Type B pancreatic cell (in vitro differentiated cells): ENCODE measurements around the gene PPP3CA. TPM values are rescaled to one million over a fixed set of nuclear protein-coding genes. Genes with fewer than 3 reads are reported as not detected.

Experiments
- DNase-seq: peaks from one replicate; pipeline ENCODE4 v3.0.0; 2021; ENCODE audit warnings: mixed read lengths; ENCODE audit not compliant: unreplicated experiment; ENCODE audit errors: extremely low spot score
- H3K27ac Mint-ChIP-seq: 2 replicates; pipeline ENCODE4 v1.8.0; 2021; ENCODE audit warnings: mild to moderate bottlenecking, mixed read lengths
- H3K27me3 Mint-ChIP-seq: 2 replicates; pipeline ENCODE4 v1.8.0; 2021; ENCODE audit warnings: mixed read lengths
- H3K36me3 Mint-ChIP-seq: 2 replicates; pipeline ENCODE4 v1.8.0; 2021; ENCODE audit warnings: mixed read lengths
- H3K4me1 Mint-ChIP-seq: one replicate; pipeline ENCODE4 v1.8.0; 2021; ENCODE audit warnings: mixed read lengths; ENCODE audit not compliant: unreplicated experiment
- H3K4me3 Mint-ChIP-seq: 2 replicates; pipeline ENCODE4 v1.8.0; 2021; ENCODE audit warnings: mild to moderate bottlenecking, mixed read lengths
- H3K9me3 Mint-ChIP-seq: 2 replicates; pipeline ENCODE4 v1.8.0; 2021; ENCODE audit warnings: mixed read lengths
- total RNA-seq: library from RNA; stranded (reverse); gene quantifications from 2 replicates; pipeline ENCODE4 v1.2.1, GENCODE V29; 2021; ENCODE audit warnings: low replicate concordance
- TF ChIP-seq, protein P1 (sequence below): fragments of 200-600 bp; sonication (generic); conservative IDR thresholded peaks from 2 replicates; pipeline ENCODE4 v1.5.0; 2021; ENCODE audit warnings: antibody characterized with exemption, mild to moderate bottlenecking

The PPP3CA gene
- total RNA-seq, 1 donor from 2014 or later = 35.4 TPM

DNA sequence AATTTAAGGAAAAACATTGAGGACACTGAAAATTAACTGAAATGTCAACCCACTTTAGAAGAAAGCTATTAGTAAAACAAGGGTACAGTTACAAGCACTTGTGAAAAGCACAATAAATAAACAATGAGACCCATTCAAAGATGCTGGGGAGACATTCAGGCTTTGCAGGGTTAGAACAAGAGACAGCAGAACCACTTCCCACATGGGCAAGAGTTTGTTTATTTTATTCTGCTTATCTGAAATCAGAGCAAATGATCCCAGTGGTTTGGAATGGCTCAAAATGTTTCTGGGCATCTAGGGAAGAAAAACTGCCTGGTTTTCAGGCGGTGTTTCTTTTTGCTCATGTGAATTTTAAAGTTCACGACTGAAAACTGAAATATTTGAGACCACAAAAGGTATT is 42.4 kb downstream of the PPP3CA start:
- Mint-ChIP-seq H3K4me3 (no peak overlapping the region), H3K9me3 (no peaks in the 10 kb centered on the region), H3K36me3 (no peaks in the 10 kb centered on the region), H3K4me1 (peaks cover 12% of the 10 kb centered on the region), H3K27ac (no peak overlapping the region), H3K27me3 (no peaks in the 10 kb centered on the region)
- no peak for DNase-seq
- TF ChIP-seq, protein P1, sequence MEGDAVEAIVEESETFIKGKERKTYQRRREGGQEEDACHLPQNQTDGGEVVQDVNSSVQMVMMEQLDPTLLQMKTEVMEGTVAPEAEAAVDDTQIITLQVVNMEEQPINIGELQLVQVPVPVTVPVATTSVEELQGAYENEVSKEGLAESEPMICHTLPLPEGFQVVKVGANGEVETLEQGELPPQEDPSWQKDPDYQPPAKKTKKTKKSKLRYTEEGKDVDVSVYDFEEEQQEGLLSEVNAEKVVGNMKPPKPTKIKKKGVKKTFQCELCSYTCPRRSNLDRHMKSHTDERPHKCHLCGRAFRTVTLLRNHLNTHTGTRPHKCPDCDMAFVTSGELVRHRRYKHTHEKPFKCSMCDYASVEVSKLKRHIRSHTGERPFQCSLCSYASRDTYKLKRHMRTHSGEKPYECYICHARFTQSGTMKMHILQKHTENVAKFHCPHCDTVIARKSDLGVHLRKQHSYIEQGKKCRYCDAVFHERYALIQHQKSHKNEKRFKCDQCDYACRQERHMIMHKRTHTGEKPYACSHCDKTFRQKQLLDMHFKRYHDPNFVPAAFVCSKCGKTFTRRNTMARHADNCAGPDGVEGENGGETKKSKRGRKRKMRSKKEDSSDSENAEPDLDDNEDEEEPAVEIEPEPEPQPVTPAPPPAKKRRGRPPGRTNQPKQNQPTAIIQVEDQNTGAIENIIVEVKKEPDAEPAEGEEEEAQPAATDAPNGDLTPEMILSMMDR = no peak

DNA sequence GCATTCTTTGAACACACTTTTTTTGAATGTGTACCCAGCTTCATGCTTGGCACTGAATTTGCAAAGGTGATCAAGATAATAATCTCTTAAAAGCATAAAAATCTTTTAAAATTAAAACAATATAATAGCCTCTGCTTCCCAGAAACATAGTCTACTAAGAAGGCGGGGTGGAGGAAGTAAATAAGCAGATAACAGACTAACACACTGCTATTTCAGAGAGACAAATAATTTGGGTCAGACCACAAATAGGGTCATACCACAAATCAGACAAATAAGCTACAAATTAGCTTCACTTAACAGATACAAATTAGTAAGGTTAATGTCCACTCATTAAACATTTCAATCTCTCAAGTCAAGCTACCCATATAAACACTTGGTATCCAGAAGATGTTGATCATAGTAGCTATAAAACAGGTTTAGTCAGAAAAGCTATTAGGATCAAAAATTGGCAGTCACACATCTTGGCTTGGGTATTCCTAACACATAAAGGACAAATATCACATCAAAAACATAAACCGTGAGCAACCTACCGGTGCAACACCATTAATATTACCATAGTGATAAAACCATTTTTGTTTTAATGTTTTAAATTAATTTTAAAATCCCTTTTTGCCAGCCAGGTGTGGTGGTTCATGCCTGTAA is 47.3 kb downstream of the PPP3CA start:
- Mint-ChIP-seq H3K4me3 (no peak overlapping the region), H3K36me3 (no peaks in the 10 kb centered on the region), H3K27me3 (no peaks in the 10 kb centered on the region), H3K4me1 (peaks cover 3% of the 10 kb centered on the region), H3K9me3 (no peaks in the 10 kb centered on the region), H3K27ac (no peak overlapping the region)
- TF ChIP-seq, protein P1 = no peak
- DNase-seq = no peak

DNA sequence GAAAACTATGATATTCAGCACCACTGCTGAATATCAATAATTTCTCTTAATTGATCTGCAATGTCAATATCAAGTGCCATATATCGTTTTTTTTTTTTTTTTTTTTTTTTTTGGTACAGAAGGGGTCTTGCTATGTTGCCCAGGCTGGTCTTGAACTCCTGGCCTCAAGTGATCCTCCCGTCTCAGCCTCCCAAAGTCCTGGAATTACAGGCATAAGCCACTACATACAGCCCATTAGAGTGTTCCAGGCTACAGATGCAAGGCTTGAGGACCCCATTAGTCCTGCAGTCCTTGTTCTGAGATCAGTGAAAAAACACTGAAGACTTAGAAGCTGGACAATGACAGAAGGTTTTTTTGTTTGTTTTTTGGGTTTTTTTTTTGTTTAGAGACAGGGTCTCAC is 48.3 kb downstream of the PPP3CA start:
- TF ChIP-seq, protein P1 = no peak
- no peaks in the 10 kb centered on the region for H3K4me1 Mint-ChIP-seq

DNA sequence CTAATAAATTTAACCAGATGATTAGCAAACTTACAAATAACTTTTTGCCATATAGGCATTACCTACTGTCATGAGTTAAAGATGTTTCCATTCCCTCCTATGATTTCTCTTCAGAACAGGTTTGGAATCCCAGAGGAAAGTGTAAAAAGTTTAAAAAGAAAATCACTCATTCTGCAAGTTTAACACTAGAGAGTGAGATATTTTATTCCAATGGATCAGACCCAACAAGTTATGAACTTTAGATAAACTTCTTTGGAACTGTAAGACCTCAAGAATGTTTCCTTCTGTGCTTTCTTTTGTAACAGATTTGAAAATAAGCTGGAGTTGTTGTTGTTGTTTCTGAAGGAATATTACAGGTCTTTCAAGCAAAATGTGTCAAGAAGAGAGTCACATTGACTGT is 51.6 kb downstream of the PPP3CA start:
- TF ChIP-seq, protein P1 = no peak
- H3K27me3 Mint-ChIP-seq = no peaks in the 10 kb centered on the region

More for the DNA sequence above, 48.3 kb downstream of the PPP3CA start:
- Mint-ChIP-seq H3K4me3 (no peak overlapping the region), H3K27me3 (no peaks in the 10 kb centered on the region), H3K36me3 (no peaks in the 10 kb centered on the region), H3K27ac (no peak overlapping the region), H3K9me3 (no peaks in the 10 kb centered on the region)
- no peak for DNase-seq

DNA sequence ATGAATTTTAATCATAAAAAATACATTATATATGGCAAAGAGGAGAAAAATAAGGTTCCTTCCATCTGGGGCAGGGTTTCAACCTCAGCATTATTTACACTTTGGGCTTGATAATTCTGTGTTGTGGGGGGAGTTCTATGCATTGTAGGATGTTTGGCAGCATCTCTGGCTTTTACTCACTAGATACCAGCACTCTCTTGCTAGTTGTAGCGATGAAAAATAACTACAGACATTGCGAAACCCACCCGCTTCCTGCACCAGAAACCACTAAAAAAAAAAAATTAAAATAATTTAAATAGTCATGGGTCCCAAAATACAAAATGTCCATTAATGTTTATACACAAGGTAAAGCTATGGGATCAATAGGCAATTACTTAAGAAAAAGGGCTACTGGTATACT is 52.7 kb downstream of the PPP3CA start:
- H3K27ac Mint-ChIP-seq = no peak overlapping the region
- no peak for DNase-seq
- peaks cover 5% of the 10 kb centered on the region for H3K4me1 Mint-ChIP-seq
- H3K4me3 Mint-ChIP-seq = no peak overlapping the region
- H3K27me3 Mint-ChIP-seq = no peaks in the 10 kb centered on the region
- no peaks in the 10 kb centered on the region for H3K36me3 Mint-ChIP-seq
- TF ChIP-seq, protein P1 = no peak
- H3K9me3 Mint-ChIP-seq = no peaks in the 10 kb centered on the region

More for the DNA sequence above, 51.6 kb downstream of the PPP3CA start:
- H3K36me3 Mint-ChIP-seq = no peaks in the 10 kb centered on the region
- no peak overlapping the region for H3K27ac Mint-ChIP-seq
- no peaks in the 10 kb centered on the region for H3K9me3 Mint-ChIP-seq
- DNase-seq = no peak
- H3K4me3 Mint-ChIP-seq = no peak overlapping the region
- H3K4me1 Mint-ChIP-seq = peaks cover 5% of the 10 kb centered on the region
